ENCODE measurements around the gene SCAPER.

- TF ChIP-seq CTCF (IDR thresholded peaks at IDR 0.05; ENCODE audit: low read depth, low read length, missing input control) (no peak), EGR1 (IDR thresholded peaks at IDR 0.05; ENCODE audit: low read depth in 2 of 2) (no peak), TAF1 (conservative IDR thresholded peaks at IDR 0.05) (no peak), GABPA (IDR thresholded peaks at IDR 0.05 in 1 of 2, conservative IDR thresholded peaks at IDR 0.05 in 1 of 2) (no peak), ZBTB33 (IDR thresholded peaks at IDR 0.05) (no peak), SP1 (IDR thresholded peaks at IDR 0.05) (no peak), RAD21 (IDR thresholded peaks at IDR 0.05) (no peak), HNF4A (conservative IDR thresholded peaks at IDR 0.05) (no peak), REST (IDR thresholded peaks at IDR 0.05) (no peak), FOXA1 (IDR thresholded peaks at IDR 0.05) (no peak), MAX (IDR thresholded peaks at IDR 0.05) (no peak), JUND (IDR thresholded peaks at IDR 0.05) (no peak), RXRA (IDR thresholded peaks at IDR 0.05) (no peak)
Observed at GRCh38 chr15:76682259-76682658, 222.9 kb downstream of the SCAPER start.
